Calu3 (cell line): ENCODE data around the gene CPM. TPM values are rescaled to one million over a fixed set of nuclear protein-coding genes. Genes with fewer than 3 reads are reported as not detected.

ENCODE experiments used
- BruUV-seq: library from RNA; stranded (reverse); fragments of 400-500 nt; replicated peaks from 2 replicates; lab custom pipeline; 2021; lab: Mats Ljungman, UMichigan
- CTCF ChIA-PET: fragments of 300-600 bp; sonication (Branson Sonifier 250); formaldehyde crosslinking; loops from one replicate; lab custom pipeline; 2022; ENCODE audit warnings: antibody characterized with exemption; lab: Charles Lee
- DNase-seq: peaks from one replicate; pipeline ENCODE4 v3.0.0; 2022
- H3K27ac Mint-ChIP-seq: one replicate; pipeline ENCODE4 v1.8.0; 2022; ENCODE audit warnings: mixed read lengths; ENCODE audit not compliant: unreplicated experiment
- H3K27me3 Mint-ChIP-seq: one replicate; pipeline ENCODE4 v1.8.0; 2022; ENCODE audit warnings: mixed read lengths; ENCODE audit not compliant: unreplicated experiment
- H3K36me3 Mint-ChIP-seq: one replicate; pipeline ENCODE4 v1.8.0; 2022; ENCODE audit warnings: mild to moderate bottlenecking, moderate library complexity, mixed read lengths; ENCODE audit not compliant: insufficient read depth, unreplicated experiment
- H3K4me1 Mint-ChIP-seq: one replicate; pipeline ENCODE4 v1.8.0; 2022; ENCODE audit warnings: mild to moderate bottlenecking, low read depth, mixed read lengths; ENCODE audit not compliant: unreplicated experiment
- H3K4me3 Mint-ChIP-seq: one replicate; pipeline ENCODE4 v1.8.0; 2022; ENCODE audit warnings: mild to moderate bottlenecking, low read depth, moderate library complexity, mixed read lengths; ENCODE audit not compliant: unreplicated experiment
- H3K9me3 Mint-ChIP-seq: one replicate; pipeline ENCODE4 v1.8.0; 2022; ENCODE audit warnings: low read depth, mixed read lengths; ENCODE audit not compliant: unreplicated experiment
- CTCF ChIP-seq: fragments of 200-600 bp; IDR thresholded peaks from one replicate; pipeline ENCODE4 v1.8.0; 2022; ENCODE audit warnings: antibody characterized with exemption; ENCODE audit not compliant: unreplicated experiment
- intact Hi-C: fragments of 100-400 bp; cut with micrococcal nuclease; formaldehyde crosslinking; loops from one replicate; pipeline ENCODE4 v1.10.0; 2022; ENCODE audit not compliant: unreplicated experiment
- total RNA-seq: library from RNA; stranded (reverse); gene quantifications from 2 replicates; pipeline ENCODE4 v1.2.3, GENCODE V29; 2022

Gene CPM
- total RNA-seq, 1 experiment from 2014 or later = 11.9 TPM

- DNase-seq = no peak
- Mint-ChIP-seq H3K27me3 (no peaks in the 10 kb centered on the region), H3K4me1 (peaks cover 32% of the 10 kb centered on the region), H3K27ac (no peak overlapping the region), H3K36me3 (no peaks in the 10 kb centered on the region), H3K9me3 (no peaks in the 10 kb centered on the region), H3K4me3 (no peak overlapping the region)
- BruUV-seq = no TSS peak
- CTCF ChIA-PET = interaction anchor here (1.3 kb wide), 1 partner anchor 10 kb away, joined by 3 read pairs; no protein-coding TSS in a partner anchor
- intact Hi-C loops = no loop called here
- no peak for TF ChIP-seq CTCF
Observed at GRCh38 chr12:68945255-68945654, 12.3 kb upstream of the CPM start.

DNA sequence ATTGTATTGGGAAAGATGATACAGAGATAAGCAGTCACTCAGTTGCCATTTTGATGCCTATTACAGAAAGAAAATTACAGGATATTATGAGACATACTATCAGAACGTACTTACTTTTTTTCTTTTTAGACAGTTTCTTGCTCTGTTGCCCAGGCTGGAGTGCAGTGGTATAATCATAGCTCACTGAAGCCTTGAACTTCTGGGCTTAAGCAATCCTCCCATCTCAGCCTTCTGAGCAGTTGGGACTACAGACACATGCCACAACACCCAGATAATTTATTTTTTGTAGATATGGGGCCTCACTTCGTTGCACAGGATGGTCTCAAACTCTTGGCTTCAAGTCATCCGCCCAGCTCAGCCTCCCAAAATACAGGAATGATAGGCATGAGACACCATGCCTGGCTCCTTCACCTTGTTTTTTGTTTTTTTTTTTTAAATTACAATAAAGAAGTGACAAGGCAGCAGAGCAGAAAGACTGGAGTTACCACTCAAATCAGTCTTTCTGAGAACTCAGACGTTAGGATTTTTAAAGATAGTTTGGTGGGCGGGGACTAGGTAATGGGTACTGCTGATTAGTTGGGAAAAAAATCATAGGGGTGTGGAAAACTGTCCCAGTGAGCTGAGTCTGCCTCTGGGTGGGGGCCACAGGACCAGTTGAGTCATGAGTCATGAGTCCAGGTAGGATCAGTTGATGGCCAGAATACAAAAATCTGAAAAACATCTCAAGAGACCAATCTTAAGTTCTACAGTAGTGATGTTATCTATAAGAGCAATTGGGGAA, 11.5 kb upstream of the CPM start:
- H3K27me3 Mint-ChIP-seq = no peaks in the 10 kb centered on the region
- TF ChIP-seq CTCF = no peak
- no peak overlapping the region for H3K27ac Mint-ChIP-seq
- H3K4me3 Mint-ChIP-seq = no peak overlapping the region
- CTCF ChIA-PET = no interaction called here
- no TSS peak for BruUV-seq
- peaks cover 32% of the 10 kb centered on the region for H3K4me1 Mint-ChIP-seq
- no peaks in the 10 kb centered on the region for H3K9me3 Mint-ChIP-seq
- no peaks in the 10 kb centered on the region for H3K36me3 Mint-ChIP-seq
- intact Hi-C loops = no loop called here
- no peak for DNase-seq

- intact Hi-C loops = no loop called here
- Mint-ChIP-seq H3K4me3 (no peak overlapping the region), H3K27ac (no peak overlapping the region), H3K9me3 (no peaks in the 10 kb centered on the region), H3K36me3 (no peaks in the 10 kb centered on the region), H3K27me3 (no peaks in the 10 kb centered on the region), H3K4me1 (peaks cover 32% of the 10 kb centered on the region)
- no peak for TF ChIP-seq CTCF
- DNase-seq = no peak
- CTCF ChIA-PET = no interaction called here
- no TSS peak for BruUV-seq
Observed at GRCh38 chr12:68943848-68944247, 10.9 kb upstream of the CPM start.

GRCh38 chr12:68940731-68941130, 7.8 kb upstream of the CPM start:
- H3K27me3 Mint-ChIP-seq = no peaks in the 10 kb centered on the region
- intact Hi-C loops = no loop called here
- H3K27ac Mint-ChIP-seq = no peak overlapping the region
- H3K9me3 Mint-ChIP-seq = no peaks in the 10 kb centered on the region
- peaks cover 32% of the 10 kb centered on the region for H3K4me1 Mint-ChIP-seq
- no peak overlapping the region for H3K4me3 Mint-ChIP-seq
- TF ChIP-seq CTCF = no peak
- BruUV-seq = no TSS peak
- no peaks in the 10 kb centered on the region for H3K36me3 Mint-ChIP-seq
- CTCF ChIA-PET = interaction anchor here (0.9 kb wide), 1 partner anchor 125 kb away, joined by 4 read pairs; no protein-coding TSS in a partner anchor
- DNase-seq = no peak
